GM19035 (cell line): ENCODE results near the gene MPP4.
"Not testable (repeated sequence)": the region's sequence is repeated elsewhere in the genome, so short reads cannot be mapped to it uniquely, and the experiment has no call there.

Source experiments
- ATAC-seq: cut with Tn5 transposase; IDR thresholded peaks from one replicate; pipeline ENCODE4 v1.9.1; 2021; ENCODE audit not compliant: unreplicated experiment

MPP4 gene

GRCh38 chr2:201674298-201674697, 24.1 kb downstream of the MPP4 start:
- no peak for ATAC-seq

GRCh38 chr2:201673546-201673945, 24.9 kb downstream of the MPP4 start:
- no peak for ATAC-seq

GRCh38 chr2:201671205-201671604, 27.2 kb downstream of the MPP4 start:
- ATAC-seq: not testable (repeated sequence)

- no peak for ATAC-seq
These were observed 28.6 kb downstream of the MPP4 start for GRCh38 chr2:201669865-201670264.

GRCh38 chr2:201668402-201668910, 30.0 kb downstream of the MPP4 start:
- no peak for ATAC-seq

GRCh38 chr2:201664334-201664733, 34.1 kb downstream of the MPP4 start:
- no peak for ATAC-seq

- no peak for ATAC-seq
These were observed 37.1 kb downstream of the MPP4 start for GRCh38 chr2:201661366-201661765.

GRCh38 chr2:201660293-201660895, 38.0 kb downstream of the MPP4 start:
- ATAC-seq: no peak

- ATAC-seq: no peak
These were observed 41.7 kb downstream of the MPP4 start for GRCh38 chr2:201656740-201657139.

- no peak for ATAC-seq
These were observed 42.3 kb downstream of the MPP4 start for GRCh38 chr2:201656102-201656501.

GRCh38 chr2:201654616-201655384, 43.6 kb downstream of the MPP4 start:
- ATAC-seq: no peak

GRCh38 chr2:201653221-201653620, 45.2 kb downstream of the MPP4 start:
- no peak for ATAC-seq

GRCh38 chr2:201649442-201649841, 49.0 kb downstream of the MPP4 start:
- ATAC-seq: no peak

GRCh38 chr2:201647431-201647830, 51.0 kb downstream of the MPP4 start:
- no peak for ATAC-seq

GRCh38 chr2:201644001-201644400, 54.4 kb downstream of the MPP4 start:
- no peak for ATAC-seq

- ATAC-seq: peak; percentile 50
These were observed 55.1 kb downstream of the MPP4 start, which contains the start of gene TMEM237 for GRCh38 chr2:201643216-201643890. TMEM237 (minus strand) TSS chr2:201643503; CDS start chr2:201643400, 103 bp downstream.

GRCh38 chr2:201642579-201643215, 55.7 kb downstream of the MPP4 start:
- peak; percentile 84 for ATAC-seq

GRCh38 chr2:201642086-201642578, 56.3 kb downstream of the MPP4 start:
- ATAC-seq: peak; percentile 43

GRCh38 chr2:201639205-201639604, 59.2 kb downstream of the MPP4 start:
- no peak for ATAC-seq

- ATAC-seq: no peak
These were observed 60.1 kb downstream of the MPP4 start for GRCh38 chr2:201638326-201638725.

GRCh38 chr2:201633661-201634249, 64.7 kb downstream of the MPP4 start:
- no peak for ATAC-seq
